IgD-negative memory B cell (primary cell): ENCODE measurements around the gene FGGY. TPM values are rescaled to one million over a fixed set of nuclear protein-coding genes. Genes with fewer than 3 reads are reported as not detected.
"Not testable (repeated sequence)": the region's sequence is repeated elsewhere in the genome, so short reads cannot be mapped to it uniquely, and the experiment has no call there.

ENCODE experiments used
- H3K27ac Mint-ChIP-seq, 3 donors: one replicate each; pipeline ENCODE4 v1.8.0; 2020 to 2022; ENCODE audit warnings: mild to moderate bottlenecking in 3 of 3, mixed read lengths in 3 of 3, moderate library complexity in 1 of 3
- H3K27me3 Mint-ChIP-seq: one replicate; pipeline ENCODE4 v1.8.0; 2021; ENCODE audit warnings: mixed read lengths
- H3K36me3 Mint-ChIP-seq: one replicate; pipeline ENCODE4 v1.8.0; 2020; ENCODE audit warnings: mild to moderate bottlenecking, mixed read lengths
- H3K4me1 Mint-ChIP-seq, 3 donors: one replicate each; pipeline ENCODE4 v1.8.0; 2020 to 2022; ENCODE audit warnings: mixed read lengths in 3 of 3, mild to moderate bottlenecking in 1 of 3
- H3K4me3 Mint-ChIP-seq, 4 donors: one replicate each; pipeline ENCODE4 v1.8.0; 2020 to 2022; ENCODE audit warnings: mild to moderate bottlenecking in 4 of 4, mixed read lengths in 4 of 4, moderate library complexity in 3 of 4
- H3K9me3 Mint-ChIP-seq, 3 donors: one replicate each; pipeline ENCODE4 v1.8.0; 2020 to 2021; ENCODE audit warnings: mixed read lengths in 3 of 3, mild to moderate bottlenecking in 1 of 3
- polyA plus RNA-seq: library from polyadenylated mRNA; unstranded; fragments of 300-500 nt; fragmentation: Illumina TruSeq; gene quantifications from one replicate; pipeline ENCODE4 v1.2.3, GENCODE V29; 2021

FGGY gene
- polyA plus RNA-seq, 1 donor from 2014 or later, result 6.1 TPM

DNA sequence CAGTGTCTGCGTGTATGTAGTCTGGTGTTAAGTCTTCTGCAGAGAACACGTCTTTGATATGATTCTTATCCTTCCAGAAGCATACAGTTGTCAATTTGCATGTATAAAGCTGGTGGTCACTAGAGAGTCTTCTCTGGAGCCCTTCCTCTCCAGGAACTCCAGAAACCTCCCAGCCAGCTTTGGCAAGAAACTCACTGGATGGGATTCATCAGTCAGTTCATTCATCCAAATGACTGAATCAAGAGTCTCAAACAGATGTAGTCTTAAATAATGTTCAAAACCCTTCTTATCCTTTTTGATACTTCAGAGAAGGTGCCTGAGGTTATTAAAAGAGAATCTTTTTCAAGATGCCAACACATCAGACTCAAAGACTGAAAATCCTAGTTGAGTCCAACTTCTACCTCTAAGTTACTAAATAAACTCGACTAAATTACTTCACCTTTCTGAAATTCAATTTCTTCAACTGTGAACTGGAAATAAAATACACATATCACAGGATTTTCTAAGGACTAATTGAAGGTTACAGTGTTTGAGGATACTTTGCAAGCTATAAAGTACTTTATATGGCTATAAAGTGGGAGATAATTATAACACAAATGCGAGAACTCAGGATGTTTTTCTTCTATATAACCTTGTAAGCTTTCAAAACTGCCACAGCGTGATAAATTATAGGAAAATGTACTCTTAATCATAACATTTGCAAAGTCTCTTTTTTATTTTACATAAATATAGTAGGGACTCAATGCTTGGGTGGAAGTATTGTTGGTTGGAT, 252.4 kb downstream of the FGGY start:
- no peaks in the 10 kb centered on the region for H3K9me3 Mint-ChIP-seq

DNA sequence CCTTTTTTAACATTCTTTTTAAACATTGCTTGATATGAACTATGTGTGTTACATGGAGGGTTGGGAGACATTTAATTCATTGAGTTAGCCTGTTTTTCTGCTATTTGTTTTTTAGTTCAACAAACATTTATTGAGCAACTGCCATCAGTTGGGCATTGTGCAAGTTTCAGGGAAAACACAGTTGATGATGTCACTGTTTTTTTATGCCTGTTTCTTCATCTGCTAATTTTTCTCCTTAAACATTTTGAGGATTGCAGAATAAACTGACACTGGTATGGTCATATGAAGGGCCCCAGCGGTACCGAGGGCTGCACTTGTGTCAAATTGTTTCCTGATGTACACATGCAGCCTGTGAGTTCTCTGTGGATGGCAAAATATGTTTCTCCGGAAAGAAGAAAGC, 253.0 kb downstream of the FGGY start:
- no peaks in the 10 kb centered on the region for H3K9me3 Mint-ChIP-seq
- H3K4me3 Mint-ChIP-seq, result no peak overlapping the region
- no peak overlapping the region for H3K27ac Mint-ChIP-seq
- H3K27me3 Mint-ChIP-seq, result no peaks in the 10 kb centered on the region
- H3K4me1 Mint-ChIP-seq, result peaks cover 0 to 5% (median 0%) of the 10 kb centered on the region in 3 donors
- no peaks in the 10 kb centered on the region for H3K36me3 Mint-ChIP-seq

More for the DNA sequence above, 252.4 kb downstream of the FGGY start:
- Mint-ChIP-seq H3K27ac (no peak overlapping the region), H3K4me3 (no peak overlapping the region), H3K4me1 (peaks cover 0 to 6% (median 2%) of the 10 kb centered on the region in 3 donors), H3K36me3 (no peaks in the 10 kb centered on the region), H3K27me3 (no peaks in the 10 kb centered on the region)

DNA sequence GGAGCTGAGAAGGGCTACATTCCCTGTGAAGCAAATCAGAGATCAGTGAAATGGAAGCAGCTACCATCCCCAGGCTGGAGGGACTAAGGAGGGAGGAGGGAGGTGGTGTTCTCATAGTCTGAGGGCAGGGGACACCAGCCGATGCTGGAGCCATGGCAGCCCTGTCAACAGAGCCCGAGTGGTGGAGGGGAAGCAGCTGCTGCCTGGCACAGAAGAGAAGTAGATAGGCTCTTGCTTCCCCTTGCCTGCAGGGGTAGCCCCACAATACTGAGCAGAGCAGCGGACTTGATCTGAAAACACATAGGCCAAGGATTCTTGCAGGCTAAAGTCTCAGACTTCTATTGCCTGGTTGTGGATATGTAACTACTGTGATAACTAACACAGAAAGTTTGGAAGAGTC, 255.1 kb downstream of the FGGY start:
- H3K27me3 Mint-ChIP-seq, result no peaks in the 10 kb centered on the region
- H3K4me1 Mint-ChIP-seq, result peaks cover 0 to 5% (median 0%) of the 10 kb centered on the region in 3 donors
- no peak overlapping the region for H3K27ac Mint-ChIP-seq
- H3K4me3 Mint-ChIP-seq, result no peak overlapping the region
- H3K36me3 Mint-ChIP-seq, result peaks cover 4% of the 10 kb centered on the region
- H3K9me3 Mint-ChIP-seq, result no peaks in the 10 kb centered on the region

DNA sequence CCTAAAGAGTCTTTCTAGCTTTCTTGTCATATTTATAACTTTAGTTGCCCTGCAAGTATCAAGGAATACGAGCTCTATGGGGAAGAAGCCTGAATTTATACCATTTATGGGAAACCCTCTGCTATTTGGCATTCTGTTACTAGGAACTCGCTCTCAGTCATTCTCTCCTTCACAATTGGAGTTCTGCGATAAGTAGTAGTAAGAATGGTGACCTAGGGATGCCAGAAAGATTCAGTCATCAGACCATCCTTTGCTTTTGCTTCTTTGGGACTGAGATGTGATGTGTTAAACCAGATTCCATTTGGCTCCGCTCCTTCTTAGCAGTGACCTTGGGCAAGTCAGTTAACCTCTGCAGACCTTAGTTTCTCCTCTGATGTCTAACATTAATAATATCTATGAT, 256.5 kb downstream of the FGGY start:
- Mint-ChIP-seq H3K9me3 (peaks cover 0 to 11% (median 5%) of the 10 kb centered on the region in 3 donors), H3K4me1 (peaks cover 0 to 5% (median 0%) of the 10 kb centered on the region in 3 donors), H3K27ac (no peak overlapping the region), H3K36me3 (peaks cover 6% of the 10 kb centered on the region), H3K4me3 (no peak overlapping the region), H3K27me3 (no peaks in the 10 kb centered on the region)

DNA sequence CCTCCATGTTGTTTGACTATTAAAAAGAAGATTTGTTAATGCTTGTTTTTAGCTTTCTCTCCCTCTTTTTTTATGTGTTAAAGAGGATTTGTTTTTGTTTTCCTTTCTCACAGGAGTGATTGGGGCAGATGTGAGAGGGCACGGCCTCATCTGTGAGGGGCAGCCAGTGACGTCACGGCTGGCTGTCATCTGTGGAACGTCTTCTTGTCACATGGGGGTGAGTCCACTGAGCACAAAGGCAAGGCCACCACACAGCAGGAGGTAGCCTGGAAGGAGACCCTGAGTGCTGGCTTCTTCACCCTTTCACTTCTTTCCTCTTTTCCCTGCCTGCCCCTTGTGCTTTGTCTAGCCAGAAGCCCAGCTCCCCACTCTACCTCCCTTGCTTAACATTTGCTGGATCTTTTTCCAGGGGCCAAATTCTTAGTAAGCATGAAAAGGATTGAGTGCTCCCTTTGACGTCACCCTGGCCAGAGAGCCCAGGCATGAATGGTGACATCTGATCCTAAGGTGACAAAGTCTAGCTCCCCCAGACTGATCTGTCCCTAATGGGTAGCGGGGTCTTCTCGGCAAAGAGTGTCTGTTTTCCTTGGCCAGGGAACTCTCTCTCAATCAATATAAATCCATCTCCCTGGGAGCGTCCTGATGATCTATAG, 257.2 kb downstream of the FGGY start:
- Mint-ChIP-seq H3K4me1 (peaks cover 0 to 5% (median 0%) of the 10 kb centered on the region in 3 donors), H3K36me3 (peaks cover 6% of the 10 kb centered on the region), H3K9me3 (peaks cover 0 to 17% (median 7%) of the 10 kb centered on the region in 3 donors), H3K4me3 (no peak overlapping the region), H3K27me3 (no peaks in the 10 kb centered on the region), H3K27ac (no peak overlapping the region)

DNA sequence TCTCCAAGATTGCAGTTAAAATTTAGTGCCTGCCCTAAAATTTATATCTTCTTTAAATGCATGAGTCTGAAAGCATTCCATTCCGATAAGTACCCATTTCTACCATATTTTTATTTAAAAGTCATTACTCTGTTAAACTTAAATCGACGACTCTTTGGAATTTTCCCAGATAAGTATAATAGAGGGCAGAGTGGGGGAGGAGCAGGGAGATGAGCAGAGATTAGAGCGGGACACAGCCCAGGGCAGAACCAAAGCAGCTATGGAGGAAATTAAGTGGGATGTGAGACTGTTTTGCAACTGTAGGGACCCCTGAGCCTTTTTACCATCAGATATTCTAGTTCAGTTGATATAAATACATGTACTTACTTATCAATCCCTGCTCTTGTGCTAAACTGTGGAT, 257.9 kb downstream of the FGGY start:
- Mint-ChIP-seq H3K4me1 (peaks cover 0 to 5% (median 2%) of the 10 kb centered on the region in 3 donors), H3K9me3 (peaks cover 0 to 19% (median 7%) of the 10 kb centered on the region in 3 donors), H3K4me3 (no peak overlapping the region), H3K27me3 (no peaks in the 10 kb centered on the region), H3K36me3 (peaks cover 8% of the 10 kb centered on the region), H3K27ac (no peak overlapping the region)

DNA sequence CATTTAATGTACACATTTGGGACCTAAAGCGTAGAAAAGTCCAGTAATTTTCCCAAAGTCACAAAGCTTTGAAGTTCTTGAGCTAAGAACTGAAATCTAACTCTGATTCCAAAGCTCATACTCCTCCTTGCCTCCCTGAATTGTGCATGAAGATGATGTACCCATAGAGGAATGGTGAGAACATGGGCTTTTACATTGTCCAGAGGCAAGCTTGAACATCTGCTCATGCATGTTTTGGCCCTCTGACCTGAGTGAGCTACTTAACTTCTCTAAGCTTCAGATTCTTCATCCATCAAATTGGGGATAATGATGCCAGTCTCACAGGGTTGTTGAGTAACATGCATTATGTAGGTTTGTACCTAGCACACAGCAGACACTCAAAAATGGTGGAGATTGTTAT, 259.5 kb downstream of the FGGY start:
- no peaks in the 10 kb centered on the region for H3K27me3 Mint-ChIP-seq
- H3K4me1 Mint-ChIP-seq, result peaks cover 9 to 18% (median 15%) of the 10 kb centered on the region in 3 donors
- no peak overlapping the region for H3K27ac Mint-ChIP-seq
- H3K4me3 Mint-ChIP-seq, result no peak overlapping the region
- peaks cover 8% of the 10 kb centered on the region for H3K36me3 Mint-ChIP-seq
- peaks cover 0 to 19% (median 7%) of the 10 kb centered on the region in 3 donors for H3K9me3 Mint-ChIP-seq

DNA sequence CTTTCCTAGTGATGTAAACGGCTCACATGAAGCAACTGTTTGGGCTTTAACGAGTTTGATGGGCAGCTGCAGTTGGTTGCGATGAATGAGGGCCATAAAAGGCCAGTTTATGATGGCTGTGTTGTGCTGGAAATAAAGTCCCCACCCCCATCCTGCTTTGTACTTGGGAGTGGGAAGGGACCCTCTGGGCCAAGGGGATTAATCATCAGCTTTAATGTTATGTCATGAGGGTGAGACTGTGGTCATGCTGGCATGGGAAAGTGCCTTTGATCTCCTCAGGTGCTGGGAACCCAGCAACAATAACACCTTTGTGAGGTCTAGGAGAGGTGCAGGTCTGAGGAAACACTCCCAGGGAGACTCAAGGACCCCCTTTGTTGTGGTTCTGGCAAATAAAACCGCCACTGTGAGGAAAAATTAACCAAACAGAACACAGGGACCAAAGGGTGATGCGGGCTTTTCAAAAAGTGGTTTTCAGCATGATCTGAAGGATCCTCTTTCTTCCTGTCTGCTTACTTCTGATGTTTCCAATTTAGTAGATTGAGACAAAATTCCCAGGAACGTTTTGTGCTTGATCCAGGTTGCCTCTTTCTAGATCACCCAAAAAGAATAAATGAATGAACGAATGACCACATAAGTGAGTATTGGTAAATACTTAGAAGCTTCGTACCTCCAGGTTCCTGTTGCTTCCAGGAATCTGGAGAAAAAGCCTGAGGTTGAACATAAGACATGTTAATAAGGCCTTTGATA, 260.1 kb downstream of the FGGY start:
- peaks cover 8% of the 10 kb centered on the region for H3K36me3 Mint-ChIP-seq
- H3K9me3 Mint-ChIP-seq, result peaks cover 0 to 19% (median 7%) of the 10 kb centered on the region in 3 donors
- no peak overlapping the region for H3K4me3 Mint-ChIP-seq
- no peaks in the 10 kb centered on the region for H3K27me3 Mint-ChIP-seq
- peaks cover 15 to 21% (median 20%) of the 10 kb centered on the region in 3 donors for H3K4me1 Mint-ChIP-seq
- H3K27ac Mint-ChIP-seq, result no peak overlapping the region

DNA sequence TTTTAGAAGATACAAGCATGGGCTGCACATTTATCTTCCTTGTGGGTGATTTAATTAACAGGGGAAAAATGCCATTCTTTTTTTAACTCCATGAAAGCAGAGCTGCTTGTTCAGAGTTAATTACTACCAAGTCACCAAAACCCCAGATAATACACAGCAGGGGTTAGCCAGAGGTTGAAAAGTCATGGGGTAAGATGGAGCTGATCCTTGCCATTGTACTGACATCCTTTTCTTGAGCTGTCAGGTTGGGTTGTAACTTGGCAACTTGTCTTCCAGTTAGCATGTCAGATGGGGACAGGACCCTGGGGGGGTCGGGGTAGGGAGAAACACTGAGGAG, 260.6 kb downstream of the FGGY start:
- Mint-ChIP-seq H3K9me3 (peaks cover 0 to 19% (median 7%) of the 10 kb centered on the region in 3 donors), H3K27ac (no peak overlapping the region), H3K4me1 (peaks cover 19 to 23% (median 22%) of the 10 kb centered on the region in 3 donors), H3K36me3 (peaks cover 8% of the 10 kb centered on the region), H3K4me3 (no peak overlapping the region), H3K27me3 (no peaks in the 10 kb centered on the region)

DNA sequence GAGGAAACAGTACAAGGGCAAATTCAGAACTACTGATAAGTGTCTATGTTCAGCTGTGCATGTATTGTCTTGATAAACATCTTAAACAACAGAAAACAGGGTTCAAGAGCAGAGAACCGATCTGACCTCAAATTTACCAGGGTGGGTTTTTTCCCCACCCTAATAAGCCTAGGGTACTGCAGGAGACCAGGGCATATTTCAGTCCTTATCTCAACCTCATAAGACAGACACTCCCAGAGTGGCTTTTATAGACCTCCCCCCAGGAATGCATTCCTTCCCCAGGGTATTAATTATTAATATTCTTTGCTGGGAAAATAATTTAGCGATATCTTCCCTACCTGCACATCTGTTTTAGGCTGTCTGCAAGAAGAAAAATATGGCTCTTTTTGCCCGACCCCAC, 261.7 kb downstream of the FGGY start:
- not testable (repeated sequence) for H3K4me3 Mint-ChIP-seq, H3K36me3 Mint-ChIP-seq, H3K27ac Mint-ChIP-seq, H3K27me3 Mint-ChIP-seq
- H3K9me3 Mint-ChIP-seq, result peaks cover 0 to 19% (median 7%) of the 10 kb centered on the region in 3 donors
- peaks cover 28 to 34% (median 29%) of the 10 kb centered on the region in 3 donors for H3K4me1 Mint-ChIP-seq

DNA sequence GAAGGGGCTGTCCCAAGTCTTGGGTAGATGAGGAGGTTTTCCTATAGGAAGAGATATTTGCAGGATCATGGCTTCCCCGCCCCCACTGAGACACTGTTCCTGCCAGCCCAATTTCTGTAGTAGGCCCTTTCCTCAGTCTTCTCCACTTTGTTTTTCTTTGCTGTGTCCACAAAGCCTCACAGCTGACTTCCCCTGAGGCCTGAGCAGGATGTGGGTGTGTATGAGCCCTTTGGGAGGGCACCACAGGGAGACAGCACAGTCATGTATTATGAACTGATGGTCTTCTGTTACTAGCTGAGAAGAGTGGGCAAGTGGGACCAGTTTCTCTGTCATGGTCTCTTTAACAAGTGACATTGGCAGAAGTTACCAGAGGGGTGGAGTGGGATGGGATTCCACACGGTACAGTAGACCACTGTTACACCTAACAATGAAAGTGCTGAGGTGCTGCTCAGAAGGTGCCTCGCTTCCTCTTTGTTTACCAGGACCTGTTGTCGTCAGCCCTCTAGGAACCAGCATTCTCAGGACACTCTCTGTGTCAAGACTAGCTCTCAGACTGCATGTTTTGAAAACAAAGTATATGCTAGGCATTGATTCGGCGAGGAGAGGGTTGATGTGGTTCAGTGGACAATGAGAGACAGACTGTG, 264.0 kb downstream of the FGGY start:
- Mint-ChIP-seq H3K27ac (peak overlapping the region; percentile 3 to 70 (median 50)), H3K27me3 (no peaks in the 10 kb centered on the region), H3K9me3 (peaks cover 1 to 19% (median 7%) of the 10 kb centered on the region in 3 donors), H3K4me3 (peak overlapping the region in 2 of 4 donors; percentile 82 to 87), H3K4me1 (peaks cover 39 to 43% (median 41%) of the 10 kb centered on the region in 3 donors), H3K36me3 (peaks cover 4% of the 10 kb centered on the region)

DNA sequence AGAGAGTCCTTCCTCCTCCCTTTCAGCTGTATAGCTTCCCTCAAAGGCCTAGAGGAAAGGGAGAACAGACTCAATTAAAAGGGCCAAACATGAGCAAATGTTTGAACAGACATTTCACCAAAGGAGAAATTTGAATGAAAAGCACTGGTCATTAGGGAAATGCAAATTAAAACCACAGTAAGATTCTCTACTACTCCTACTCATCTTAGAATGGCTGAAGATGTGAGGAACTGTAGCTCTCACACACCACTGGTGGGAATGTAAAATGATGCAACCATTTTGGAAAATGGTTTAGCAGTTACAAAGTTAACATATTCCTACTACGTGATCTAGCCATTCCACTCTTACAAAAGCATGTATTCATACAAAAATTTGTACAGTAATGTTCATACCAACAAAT, 264.9 kb downstream of the FGGY start:
- Mint-ChIP-seq H3K27me3 (no peaks in the 10 kb centered on the region), H3K9me3 (peaks cover 1 to 19% (median 7%) of the 10 kb centered on the region in 3 donors), H3K4me3 (peak overlapping the region in 1 of 4 donors; percentile 87), H3K36me3 (peaks cover 4% of the 10 kb centered on the region), H3K27ac (no peak overlapping the region), H3K4me1 (peaks cover 43 to 47% (median 43%) of the 10 kb centered on the region in 3 donors)

DNA sequence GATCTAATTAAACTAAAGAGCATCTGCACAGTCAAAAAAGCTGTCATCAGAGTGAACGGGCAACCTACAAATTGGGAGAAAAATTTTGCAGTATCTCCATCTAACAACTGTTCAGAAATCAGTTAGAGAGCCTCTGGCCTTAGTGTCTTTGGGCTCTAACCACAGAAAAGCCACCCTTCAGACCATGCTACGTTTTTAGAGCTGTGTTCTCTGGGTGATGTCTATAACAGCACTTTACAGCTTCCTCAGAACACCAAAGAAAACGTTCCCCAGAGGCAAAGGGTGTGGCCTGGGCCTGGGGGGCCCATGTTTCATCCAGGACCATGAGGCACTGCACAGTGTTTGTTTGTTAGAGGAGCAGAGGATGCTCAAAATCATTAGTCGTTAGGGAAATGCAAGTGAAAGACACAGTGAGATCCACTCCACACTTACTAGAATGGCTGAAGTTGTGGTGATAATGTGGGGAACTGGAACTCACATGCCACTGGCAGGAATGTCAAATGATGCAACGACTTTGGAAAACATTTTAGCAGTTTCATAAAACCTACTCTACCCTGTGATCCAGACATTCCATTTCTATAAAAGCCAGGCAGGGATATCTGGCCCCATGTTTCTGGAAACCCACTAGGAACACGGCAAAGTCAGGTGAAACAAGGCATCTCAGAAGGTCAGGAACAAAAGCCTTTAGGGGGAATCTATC, 267.4 kb downstream of the FGGY start:
- peaks cover 44 to 47% (median 46%) of the 10 kb centered on the region in 3 donors for H3K4me1 Mint-ChIP-seq
- H3K27ac Mint-ChIP-seq, result no peak overlapping the region

More for the DNA sequence above, 267.4 kb downstream of the FGGY start:
- no peaks in the 10 kb centered on the region for H3K27me3 Mint-ChIP-seq
- peaks cover 0 to 1% (median under 1%) of the 10 kb centered on the region in 3 donors for H3K9me3 Mint-ChIP-seq
- peaks cover under 1% of the 10 kb centered on the region for H3K36me3 Mint-ChIP-seq
- H3K4me3 Mint-ChIP-seq, result peak overlapping the region in 1 of 4 donors; percentile 46
